Middle frontal gyrus (tissue), 1 donor: Measurements from ENCODE around the gene SMIM5.

Source experiments
- DNase-seq: peaks from one replicate; pipeline ENCODE4 v3.0.0-alpha.2; 2015; ENCODE audit warnings: low spot score; ENCODE audit errors: extremely low spot score

SMIM5 gene

GRCh38 chr17:75666959-75667790 lies 33.9 kb downstream of the SMIM5 start, which contains the start of the genes RECQL5 and SAP30BP:
Gene RECQL5 (minus strand): TSS chr17:75667154. CDS start chr17:75666557, 597 bp downstream.
Gene SAP30BP (plus strand): TSS chr17:75667338. CDS start chr17:75667373, 35 bp downstream.
- DNase-seq, result peak; percentile 97

GRCh38 chr17:75667825-75668224 lies 34.6 kb downstream of the SMIM5 start:
- no peak for DNase-seq

- no peak for DNase-seq
These were observed 35.3 kb downstream of the SMIM5 start for GRCh38 chr17:75668489-75668888.

- DNase-seq, result no peak
These were observed 37.6 kb downstream of the SMIM5 start for GRCh38 chr17:75670868-75671267.

GRCh38 chr17:75672011-75672410 lies 38.8 kb downstream of the SMIM5 start:
- no peak for DNase-seq

- DNase-seq, result no peak
These were observed 40.3 kb downstream of the SMIM5 start for GRCh38 chr17:75673487-75673886.

- no peak for DNase-seq
These were observed 43.2 kb downstream of the SMIM5 start for GRCh38 chr17:75676461-75676860.

GRCh38 chr17:75679706-75680211 lies 46.5 kb downstream of the SMIM5 start:
- DNase-seq, result no peak

- no peak for DNase-seq
These were observed 47.2 kb downstream of the SMIM5 start for GRCh38 chr17:75680431-75680830.

GRCh38 chr17:75681289-75681688 lies 48.1 kb downstream of the SMIM5 start:
- DNase-seq, result no peak

GRCh38 chr17:75683583-75683982 lies 50.3 kb downstream of the SMIM5 start:
- DNase-seq, result no peak

- no peak for DNase-seq
These were observed 51.0 kb downstream of the SMIM5 start for GRCh38 chr17:75684249-75684648.

GRCh38 chr17:75684924-75685323 lies 51.7 kb downstream of the SMIM5 start:
- DNase-seq, result no peak

- no peak for DNase-seq
These were observed 52.3 kb downstream of the SMIM5 start for GRCh38 chr17:75685499-75685898.

GRCh38 chr17:75688209-75688825 lies 55.1 kb downstream of the SMIM5 start:
- no peak for DNase-seq

GRCh38 chr17:75689441-75689873 lies 56.2 kb downstream of the SMIM5 start:
- DNase-seq, result no peak
